Mucosa of rectum (tissue), 2 donors: Measurements from ENCODE around the gene BCAT1.

Source experiments
- H3K27ac ChIP-seq, 2 donors: one replicate each; pipeline ENCODE4 v1.7.0; 2013; ENCODE audit warnings: inconsistent platforms in 2 of 2, low read depth in 2 of 2, low read length in 2 of 2
- H3K27me3 ChIP-seq, 2 donors: one replicate each; pipeline ENCODE4 v1.7.0; 2013; ENCODE audit warnings: low read length in 2 of 2; ENCODE audit not compliant: control insufficient read depth in 2 of 2, insufficient read depth in 2 of 2
- H3K36me3 ChIP-seq, 2 donors: one replicate each; pipeline ENCODE4 v1.7.0; 2013; ENCODE audit warnings: low read length in 2 of 2; ENCODE audit not compliant: control insufficient read depth in 2 of 2, insufficient read depth in 2 of 2
- H3K4me1 ChIP-seq, 2 donors: one replicate each; pipeline ENCODE4 v1.7.0; 2013; ENCODE audit warnings: low read length in 2 of 2, mild to moderate bottlenecking in 1 of 2; ENCODE audit not compliant: control insufficient read depth in 2 of 2, insufficient read depth in 2 of 2
- H3K4me3 ChIP-seq, 2 donors: one replicate each; pipeline ENCODE4 v1.7.0; 2013; ENCODE audit warnings: low read length in 2 of 2
- H3K9ac ChIP-seq, 2 donors: one replicate each; pipeline ENCODE4 v1.7.0; 2013; ENCODE audit warnings: low read length in 2 of 2, low read depth in 1 of 2, mild to moderate bottlenecking in 1 of 2
- H3K9me3 ChIP-seq, 2 donors: one replicate each; pipeline ENCODE4 v1.7.0; 2013; ENCODE audit warnings: low read length in 2 of 2; ENCODE audit not compliant: control insufficient read depth in 2 of 2
- donor health status: healthy.
- donor health status: Normal muscosa, but diverticular disease.

The BCAT1 gene

DNA sequence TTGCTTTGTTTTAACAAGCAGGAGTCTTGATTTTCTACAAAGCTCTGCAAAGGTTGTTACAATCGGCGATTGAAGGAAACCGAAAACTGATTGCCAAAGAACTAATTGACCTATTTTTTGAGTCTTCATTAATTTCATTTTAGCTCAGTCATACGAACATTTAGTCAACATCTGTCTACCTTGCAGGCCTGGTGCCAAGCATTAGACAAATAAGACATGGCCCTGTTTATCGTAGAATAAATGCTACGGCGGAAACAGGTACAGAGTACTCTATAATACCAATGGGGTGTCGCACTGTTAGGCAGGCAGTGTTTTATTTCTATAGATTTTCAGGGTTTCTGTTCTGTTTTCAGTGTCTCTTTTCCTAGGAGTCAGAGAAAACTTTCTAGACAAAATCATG is 171.5 kb downstream of the BCAT1 start:
- no peaks in the 10 kb centered on the region for H3K27me3 ChIP-seq
- no peak overlapping the region for H3K27ac ChIP-seq
- H3K4me1 ChIP-seq, result no peaks in the 10 kb centered on the region
- H3K36me3 ChIP-seq, result no peaks in the 10 kb centered on the region
- H3K9me3 ChIP-seq, result no peaks in the 10 kb centered on the region
- H3K4me3 ChIP-seq, result no peak overlapping the region
- no peak overlapping the region for H3K9ac ChIP-seq

DNA sequence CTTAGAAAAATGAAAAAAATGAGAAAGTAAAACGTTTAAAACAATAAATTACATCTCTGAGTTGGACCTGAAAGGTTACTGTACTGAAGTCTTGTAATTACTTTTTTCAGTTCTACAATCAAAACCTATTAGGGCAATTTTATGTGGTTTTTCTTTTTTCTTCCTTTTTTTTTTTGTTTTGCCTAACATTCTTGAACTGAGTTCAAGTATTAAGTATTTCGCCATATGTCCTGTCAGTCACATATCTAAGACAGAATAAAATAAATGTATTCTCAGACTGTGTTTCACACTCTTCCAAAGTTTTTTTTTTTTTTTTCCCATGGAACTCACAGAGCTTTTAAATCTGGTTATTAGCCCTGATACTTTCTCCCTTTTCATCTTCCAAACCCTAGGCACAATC is 172.0 kb downstream of the BCAT1 start:
- Histone ChIP-seq H3K4me3 (no peak overlapping the region), H3K27me3 (no peaks in the 10 kb centered on the region), H3K9me3 (no peaks in the 10 kb centered on the region), H3K4me1 (no peaks in the 10 kb centered on the region), H3K27ac (no peak overlapping the region), H3K9ac (no peak overlapping the region), H3K36me3 (no peaks in the 10 kb centered on the region)

DNA sequence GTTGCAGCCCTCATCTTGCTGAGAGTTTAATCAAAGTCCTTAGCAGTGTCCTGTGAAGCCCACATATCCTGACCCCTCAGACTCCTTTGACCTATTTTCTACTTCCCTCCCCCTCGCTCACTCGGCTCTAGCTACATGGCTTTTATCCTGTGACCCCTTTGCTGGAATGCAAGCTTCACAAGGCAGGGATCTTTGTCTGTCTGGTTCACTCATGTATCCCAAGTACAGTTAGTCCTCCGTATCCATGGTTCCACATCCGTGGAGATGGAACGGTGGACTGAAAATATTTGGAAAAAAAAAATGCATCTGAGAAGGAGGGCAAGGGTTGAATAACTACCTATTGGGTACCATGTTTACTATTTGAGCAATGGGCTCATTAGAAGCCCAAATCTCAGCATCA is 173.8 kb downstream of the BCAT1 start:
- Histone ChIP-seq H3K9ac (no peak overlapping the region), H3K27ac (no peak overlapping the region), H3K4me3 (no peak overlapping the region), H3K36me3 (no peaks in the 10 kb centered on the region), H3K27me3 (no peaks in the 10 kb centered on the region), H3K4me1 (no peaks in the 10 kb centered on the region), H3K9me3 (no peaks in the 10 kb centered on the region)

DNA sequence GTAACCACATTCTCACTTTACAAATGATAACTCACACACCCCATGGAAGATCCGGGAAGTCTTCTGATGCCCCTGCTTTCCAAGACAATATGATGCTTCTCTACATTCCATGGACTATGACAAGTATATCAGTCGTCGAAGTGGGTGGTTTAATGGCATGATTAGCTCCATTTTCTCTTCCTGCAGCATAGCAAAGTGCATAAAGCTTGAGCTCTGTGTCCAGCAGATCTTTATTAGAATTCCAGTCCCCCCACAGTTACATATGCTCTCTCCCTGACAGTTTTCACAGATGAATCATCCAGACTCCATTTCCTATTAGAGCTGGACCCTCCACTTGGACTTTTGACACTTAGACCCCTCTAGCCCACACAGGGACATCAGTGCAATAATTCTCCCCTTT is 174.9 kb downstream of the BCAT1 start:
- Histone ChIP-seq H3K4me3 (no peak overlapping the region), H3K4me1 (no peaks in the 10 kb centered on the region)

DNA sequence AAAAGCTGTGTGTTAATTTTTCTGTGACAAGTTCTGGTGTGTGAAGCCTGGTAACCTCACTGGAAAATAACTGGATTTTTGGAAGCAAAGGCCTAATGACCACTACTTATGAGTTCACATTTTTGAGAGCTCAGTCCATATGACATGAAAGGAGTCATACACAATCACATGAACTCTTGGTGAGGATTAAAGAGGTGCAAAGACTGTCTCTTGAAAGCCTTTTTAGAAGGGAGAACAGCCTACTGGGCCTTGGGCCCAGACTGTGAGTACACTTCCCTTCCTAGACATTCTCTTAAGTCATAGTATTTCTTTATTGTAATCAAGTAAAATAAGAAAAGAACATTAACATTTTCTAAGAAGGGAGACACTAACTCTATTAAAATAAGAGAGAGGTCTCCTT is 176.1 kb downstream of the BCAT1 start:
- no peak overlapping the region for H3K9ac ChIP-seq
- H3K36me3 ChIP-seq, result no peaks in the 10 kb centered on the region
- H3K4me3 ChIP-seq, result no peak overlapping the region
- no peak overlapping the region for H3K27ac ChIP-seq
- no peaks in the 10 kb centered on the region for H3K4me1 ChIP-seq
- H3K27me3 ChIP-seq, result no peaks in the 10 kb centered on the region
- no peaks in the 10 kb centered on the region for H3K9me3 ChIP-seq

More for the DNA sequence above, 174.9 kb downstream of the BCAT1 start:
- no peaks in the 10 kb centered on the region for H3K9me3 ChIP-seq
- no peaks in the 10 kb centered on the region for H3K36me3 ChIP-seq
- H3K9ac ChIP-seq, result no peak overlapping the region
- H3K27ac ChIP-seq, result no peak overlapping the region
- no peaks in the 10 kb centered on the region for H3K27me3 ChIP-seq

DNA sequence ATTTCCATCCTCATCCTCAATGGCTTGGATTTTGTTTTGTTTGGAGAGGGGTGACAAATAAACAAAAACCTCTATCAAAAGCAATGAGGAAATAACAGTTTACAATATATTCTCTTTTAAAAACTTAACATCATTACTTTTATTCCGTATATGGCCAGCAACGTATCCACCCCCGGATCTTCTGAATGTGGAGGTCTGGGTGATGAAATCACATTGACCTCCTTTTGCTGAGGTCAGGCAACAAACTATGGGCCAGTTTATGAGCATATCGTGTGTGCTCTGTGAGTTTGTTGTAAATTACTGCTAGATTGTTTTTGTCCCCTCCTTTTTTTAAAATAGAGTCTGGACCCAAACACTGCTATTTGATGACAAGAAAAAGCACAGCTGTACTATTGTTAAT is 178.1 kb downstream of the BCAT1 start:
- no peaks in the 10 kb centered on the region for H3K4me1 ChIP-seq
- H3K9me3 ChIP-seq, result no peaks in the 10 kb centered on the region
- H3K4me3 ChIP-seq, result no peak overlapping the region
- no peaks in the 10 kb centered on the region for H3K36me3 ChIP-seq
- H3K27ac ChIP-seq, result no peak overlapping the region
- H3K27me3 ChIP-seq, result no peaks in the 10 kb centered on the region
- no peak overlapping the region for H3K9ac ChIP-seq

DNA sequence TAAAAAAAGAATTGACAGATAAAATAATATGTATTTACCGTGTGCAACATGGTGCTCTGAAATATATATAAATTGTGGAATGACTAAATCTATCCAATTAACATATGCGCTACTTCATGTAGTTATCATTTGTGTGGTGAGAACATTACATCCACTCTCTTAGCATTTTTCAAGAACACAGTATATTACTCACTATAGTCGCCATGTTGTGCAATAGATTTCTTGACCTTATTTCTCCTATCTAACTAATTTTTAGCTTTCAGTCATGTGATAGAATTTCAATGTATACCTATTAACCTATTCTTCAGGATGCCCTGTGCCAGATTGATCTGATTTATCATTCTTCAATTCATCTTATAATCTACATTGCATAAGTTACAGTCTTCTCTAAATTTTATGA is 178.6 kb downstream of the BCAT1 start:
- Histone ChIP-seq H3K4me3 (no peak overlapping the region), H3K36me3 (no peaks in the 10 kb centered on the region), H3K4me1 (no peaks in the 10 kb centered on the region), H3K9ac (no peak overlapping the region), H3K9me3 (no peaks in the 10 kb centered on the region), H3K27ac (no peak overlapping the region), H3K27me3 (no peaks in the 10 kb centered on the region)

DNA sequence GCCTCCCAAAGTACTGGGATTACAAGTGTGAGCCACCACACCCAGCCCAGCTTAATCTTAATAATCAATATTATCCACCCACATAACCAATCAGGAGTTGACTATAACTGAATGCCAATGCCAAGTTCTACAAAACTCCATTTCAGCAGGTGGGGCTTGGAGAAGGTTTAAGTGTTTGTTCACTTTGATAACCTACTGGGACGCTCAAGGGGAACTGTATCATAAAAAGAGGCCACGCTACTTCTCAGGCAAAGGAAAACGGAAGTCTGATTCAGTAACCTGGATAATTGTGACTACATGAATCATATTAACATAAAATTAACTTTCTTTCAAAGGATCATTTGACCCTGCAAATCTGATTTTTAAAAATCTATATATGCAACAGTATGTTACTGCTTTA is 179.2 kb downstream of the BCAT1 start:
- Histone ChIP-seq H3K27ac (no peak overlapping the region), H3K9me3 (no peaks in the 10 kb centered on the region), H3K4me1 (no peaks in the 10 kb centered on the region), H3K27me3 (no peaks in the 10 kb centered on the region), H3K36me3 (no peaks in the 10 kb centered on the region), H3K4me3 (no peak overlapping the region), H3K9ac (no peak overlapping the region)

DNA sequence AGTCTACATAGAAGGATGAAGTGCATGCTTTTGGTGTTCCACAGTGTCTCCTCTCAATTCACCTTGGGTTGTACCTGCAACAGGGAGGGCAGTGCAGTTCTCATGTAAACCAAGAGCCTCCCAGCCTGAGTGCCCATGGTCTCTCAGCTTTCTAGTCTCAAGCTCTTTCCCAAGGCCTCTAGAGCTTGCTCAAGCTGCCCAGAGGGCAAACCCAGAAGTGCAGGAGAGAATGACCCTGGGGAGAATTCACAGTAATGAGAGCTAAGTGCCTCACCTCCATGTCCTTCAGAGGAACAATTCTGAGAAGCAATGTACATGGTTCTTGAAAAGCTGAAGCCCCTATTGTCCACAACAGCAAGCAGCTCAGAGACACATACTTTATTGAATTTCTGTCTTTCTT is 180.5 kb downstream of the BCAT1 start:
- Histone ChIP-seq H3K4me1 (no peaks in the 10 kb centered on the region), H3K27me3 (no peaks in the 10 kb centered on the region), H3K9me3 (no peaks in the 10 kb centered on the region), H3K9ac (no peak overlapping the region), H3K27ac (no peak overlapping the region), H3K4me3 (no peak overlapping the region), H3K36me3 (no peaks in the 10 kb centered on the region)

DNA sequence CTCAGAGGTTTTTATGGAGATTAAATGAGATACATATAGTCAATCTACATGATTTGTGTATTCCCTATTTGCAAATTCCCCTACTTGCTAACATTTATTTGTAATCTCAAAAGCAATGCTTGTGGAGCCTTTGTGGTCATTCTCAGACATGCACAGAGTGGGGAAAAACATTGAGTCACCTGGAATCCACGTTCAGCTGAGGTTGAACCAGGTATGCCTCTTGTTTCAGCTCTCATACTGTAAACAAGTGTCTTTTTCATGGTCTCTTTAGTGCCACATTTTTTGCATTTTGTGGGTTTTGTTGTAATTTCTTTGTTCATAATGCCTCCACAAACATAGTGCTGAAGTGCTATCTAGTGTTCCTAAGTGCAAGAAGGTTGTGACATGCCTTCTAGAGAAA is 181.9 kb downstream of the BCAT1 start:
- no peaks in the 10 kb centered on the region for H3K4me1 ChIP-seq
- no peak overlapping the region for H3K4me3 ChIP-seq
- no peak overlapping the region for H3K9ac ChIP-seq
- H3K36me3 ChIP-seq, result no peaks in the 10 kb centered on the region
- H3K27me3 ChIP-seq, result no peaks in the 10 kb centered on the region
- H3K27ac ChIP-seq, result no peak overlapping the region
- no peaks in the 10 kb centered on the region for H3K9me3 ChIP-seq

DNA sequence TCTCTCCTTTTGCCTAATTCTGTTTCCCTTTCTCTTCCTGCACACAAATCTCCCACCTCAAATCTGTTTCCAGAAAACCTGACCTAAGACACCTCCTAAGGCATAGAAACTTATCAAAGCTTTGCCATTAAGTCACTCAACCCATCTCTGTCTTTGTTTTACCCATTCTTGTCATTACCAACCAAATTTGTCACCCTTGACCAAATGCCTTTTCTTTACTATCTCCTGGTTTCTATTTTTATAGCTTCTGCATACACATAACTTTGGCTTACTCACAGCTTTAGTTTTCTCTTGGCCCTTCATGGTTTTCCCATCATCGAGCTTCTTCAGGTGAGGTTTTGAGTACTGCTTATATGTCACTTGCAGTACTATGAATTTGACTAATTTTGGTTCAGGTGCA is 184.2 kb downstream of the BCAT1 start:
- Histone ChIP-seq H3K9me3 (no peaks in the 10 kb centered on the region), H3K4me3 (no peak overlapping the region), H3K27me3 (no peaks in the 10 kb centered on the region), H3K36me3 (no peaks in the 10 kb centered on the region), H3K4me1 (no peaks in the 10 kb centered on the region), H3K27ac (no peak overlapping the region), H3K9ac (no peak overlapping the region)
